Activated naive CD8-positive, alpha-beta T cell treated with anti-CD3 and anti-CD28 coated beads for 36 hours (primary cell): ENCODE results near the gene EEF1E1. TPM values are rescaled to one million over a fixed set of nuclear protein-coding genes. Genes with fewer than 3 reads are reported as not detected.
"Not testable (repeated sequence)": the region's sequence is repeated elsewhere in the genome, so short reads cannot be mapped to it uniquely, and the experiment has no call there.

Source experiments
- DNase-seq: peaks from one replicate; pipeline ENCODE4 v3.0.0; 2021
- H3K27ac Mint-ChIP-seq: one replicate; pipeline ENCODE4 v1.8.0; 2022; ENCODE audit warnings: mild to moderate bottlenecking, moderate library complexity, mixed read lengths
- H3K27me3 Mint-ChIP-seq: one replicate; pipeline ENCODE4 v1.8.0; 2022; ENCODE audit warnings: mild to moderate bottlenecking, mixed read lengths
- H3K36me3 Mint-ChIP-seq: one replicate; pipeline ENCODE4 v1.8.0; 2021; ENCODE audit warnings: mild to moderate bottlenecking, mixed read lengths
- H3K4me1 Mint-ChIP-seq: one replicate; pipeline ENCODE4 v1.8.0; 2021; ENCODE audit warnings: mixed read lengths
- H3K4me3 Mint-ChIP-seq: one replicate; pipeline ENCODE4 v1.8.0; 2022; ENCODE audit warnings: mild to moderate bottlenecking, moderate library complexity, mixed read lengths
- H3K9me3 Mint-ChIP-seq: one replicate; pipeline ENCODE4 v1.8.0; 2022; ENCODE audit warnings: mixed read lengths
- total RNA-seq, 2 experiments: library from RNA; stranded (reverse); gene quantifications; one replicate each; pipeline ENCODE4 v1.2.3, GENCODE V29; 2021

Gene EEF1E1
- total RNA-seq, 2 experiments from 2014 or later: 92.0 to 92.6 TPM

- Mint-ChIP-seq H3K9me3 (no peaks in the 10 kb centered on the region), H3K27ac (no peak overlapping the region), H3K4me3 (no peak overlapping the region), H3K4me1 (peaks cover 15% of the 10 kb centered on the region), H3K27me3 (no peaks in the 10 kb centered on the region), H3K36me3 (peaks cover 24% of the 10 kb centered on the region)
- DNase-seq: no peak
Measured at GRCh38 chr6:8059129-8059528, 43.2 kb downstream of the EEF1E1 start.

- H3K27ac Mint-ChIP-seq: no peak overlapping the region
- no peak overlapping the region for H3K4me3 Mint-ChIP-seq
- H3K9me3 Mint-ChIP-seq: no peaks in the 10 kb centered on the region
Measured at GRCh38 chr6:8057793-8058192, 44.6 kb downstream of the EEF1E1 start.

GRCh38 chr6:8057263-8057662 lies 45.1 kb downstream of the EEF1E1 start:
- peaks cover 9% of the 10 kb centered on the region for H3K4me1 Mint-ChIP-seq
- H3K36me3 Mint-ChIP-seq: peaks cover 31% of the 10 kb centered on the region
- no peak overlapping the region for H3K27ac Mint-ChIP-seq
- no peaks in the 10 kb centered on the region for H3K27me3 Mint-ChIP-seq
- DNase-seq: no peak
- no peaks in the 10 kb centered on the region for H3K9me3 Mint-ChIP-seq
- no peak overlapping the region for H3K4me3 Mint-ChIP-seq

More at GRCh38 chr6:8057793-8058192, 44.6 kb downstream of the EEF1E1 start:
- no peak for DNase-seq
- no peaks in the 10 kb centered on the region for H3K27me3 Mint-ChIP-seq
- peaks cover 26% of the 10 kb centered on the region for H3K36me3 Mint-ChIP-seq
- H3K4me1 Mint-ChIP-seq: peaks cover 14% of the 10 kb centered on the region

GRCh38 chr6:8054276-8054675 lies 48.1 kb downstream of the EEF1E1 start:
- Mint-ChIP-seq H3K4me1 (peaks cover 12% of the 10 kb centered on the region), H3K27me3 (no peaks in the 10 kb centered on the region), H3K36me3 (peaks cover 43% of the 10 kb centered on the region), H3K4me3 (no peak overlapping the region), H3K9me3 (peaks cover 2% of the 10 kb centered on the region), H3K27ac (no peak overlapping the region)
- DNase-seq: no peak

GRCh38 chr6:8047541-8048292 lies 54.6 kb downstream of the EEF1E1 start:
- Mint-ChIP-seq H3K27me3 (no peaks in the 10 kb centered on the region), H3K4me1 (peaks cover 12% of the 10 kb centered on the region), H3K9me3 (peaks cover 19% of the 10 kb centered on the region), H3K27ac (no peak overlapping the region), H3K4me3 (no peak overlapping the region), H3K36me3 (peaks cover 75% of the 10 kb centered on the region)
- DNase-seq: no peak

- H3K4me3 Mint-ChIP-seq, H3K27ac Mint-ChIP-seq, DNase-seq, H3K27me3 Mint-ChIP-seq: not testable (repeated sequence)
- Mint-ChIP-seq H3K4me1 (peaks cover 11% of the 10 kb centered on the region), H3K9me3 (peaks cover 19% of the 10 kb centered on the region), H3K36me3 (peaks cover 64% of the 10 kb centered on the region)
Measured at GRCh38 chr6:8045769-8046168, 56.6 kb downstream of the EEF1E1 start.

- Mint-ChIP-seq H3K4me1 (peaks cover 8% of the 10 kb centered on the region), H3K36me3 (peaks cover 71% of the 10 kb centered on the region), H3K4me3 (no peak overlapping the region), H3K27ac (no peak overlapping the region), H3K9me3 (peaks cover 23% of the 10 kb centered on the region), H3K27me3 (no peaks in the 10 kb centered on the region)
- no peak for DNase-seq
Measured at GRCh38 chr6:8043221-8043620, 59.1 kb downstream of the EEF1E1 start.

GRCh38 chr6:8041913-8042583 lies 60.3 kb downstream of the EEF1E1 start:
- Mint-ChIP-seq H3K4me1 (peaks cover 5% of the 10 kb centered on the region), H3K4me3 (no peak overlapping the region), H3K36me3 (peaks cover 70% of the 10 kb centered on the region), H3K27me3 (no peaks in the 10 kb centered on the region), H3K9me3 (peaks cover 21% of the 10 kb centered on the region), H3K27ac (no peak overlapping the region)
- no peak for DNase-seq

- not testable (repeated sequence) for H3K4me3 Mint-ChIP-seq, H3K27ac Mint-ChIP-seq, DNase-seq, H3K27me3 Mint-ChIP-seq
- peaks cover 73% of the 10 kb centered on the region for H3K36me3 Mint-ChIP-seq
- peaks cover 31% of the 10 kb centered on the region for H3K4me1 Mint-ChIP-seq
- peaks cover 20% of the 10 kb centered on the region for H3K9me3 Mint-ChIP-seq
Measured at GRCh38 chr6:8034107-8034506, 68.2 kb downstream of the EEF1E1 start.

- Mint-ChIP-seq H3K9me3 (peaks cover 14% of the 10 kb centered on the region), H3K27me3 (no peaks in the 10 kb centered on the region), H3K4me3 (no peak overlapping the region), H3K27ac (no peak overlapping the region), H3K4me1 (peaks cover 25% of the 10 kb centered on the region), H3K36me3 (peaks cover 44% of the 10 kb centered on the region)
- DNase-seq: no peak
Measured at GRCh38 chr6:8030920-8031319, 71.4 kb downstream of the EEF1E1 start.

Other genes starting within 250 kb of the EEF1E1 start
- gene TXNDC5, start 191.8 kb downstream of the EEF1E1 start, total RNA-seq: 10 to 100 TPM; 62.1 to 65.0 TPM
- 10 to 100 TPM; 20.5 to 24.4 TPM for gene BLOC1S5, start 38.2 kb downstream of the EEF1E1 start, total RNA-seq